HEK293T (cell line): Measurements from ENCODE around the gene CUL2.

Experiments used
- L3MBTL2 ChIP-seq: fragments of 450-650 bp; conservative IDR thresholded peaks from 2 replicates; pipeline ENCODE4 v1.6.1; 2016; ENCODE audit warnings: mild to moderate bottlenecking
- SP1 ChIP-seq: fragments of 450-650 bp; IDR thresholded peaks from 2 replicates; pipeline ENCODE4 v1.6.1; 2017
- SUZ12 ChIP-seq: fragments of 450-650 bp; IDR thresholded peaks from 2 replicates; pipeline ENCODE4 v1.6.1; 2016; ENCODE audit warnings: mild to moderate bottlenecking

- TF ChIP-seq SP1 (no peak), SUZ12 (no peak), L3MBTL2 (no peak)
Measured at GRCh38 chr10:35037104-35037503, 53.0 kb downstream of the CUL2 start.
